WI38 (cell line): ENCODE data around the gene CRLF2.
"Not testable (repeated sequence)": the region's sequence is repeated elsewhere in the genome, so short reads cannot be mapped to it uniquely, and the experiment has no call there.

Experiments
- H3K4me3 ChIP-seq: 2 replicates; pipeline ENCODE4 v1.5.1; 2011; ENCODE audit warnings: low read depth, mild to moderate bottlenecking, control low read depth, low read length
- CTCF ChIP-seq: IDR thresholded peaks from 2 replicates; pipeline ENCODE4 v1.5.1; 2012; ENCODE audit warnings: low read depth, mild to moderate bottlenecking, control low read depth, low read length

The CRLF2 gene

DNA sequence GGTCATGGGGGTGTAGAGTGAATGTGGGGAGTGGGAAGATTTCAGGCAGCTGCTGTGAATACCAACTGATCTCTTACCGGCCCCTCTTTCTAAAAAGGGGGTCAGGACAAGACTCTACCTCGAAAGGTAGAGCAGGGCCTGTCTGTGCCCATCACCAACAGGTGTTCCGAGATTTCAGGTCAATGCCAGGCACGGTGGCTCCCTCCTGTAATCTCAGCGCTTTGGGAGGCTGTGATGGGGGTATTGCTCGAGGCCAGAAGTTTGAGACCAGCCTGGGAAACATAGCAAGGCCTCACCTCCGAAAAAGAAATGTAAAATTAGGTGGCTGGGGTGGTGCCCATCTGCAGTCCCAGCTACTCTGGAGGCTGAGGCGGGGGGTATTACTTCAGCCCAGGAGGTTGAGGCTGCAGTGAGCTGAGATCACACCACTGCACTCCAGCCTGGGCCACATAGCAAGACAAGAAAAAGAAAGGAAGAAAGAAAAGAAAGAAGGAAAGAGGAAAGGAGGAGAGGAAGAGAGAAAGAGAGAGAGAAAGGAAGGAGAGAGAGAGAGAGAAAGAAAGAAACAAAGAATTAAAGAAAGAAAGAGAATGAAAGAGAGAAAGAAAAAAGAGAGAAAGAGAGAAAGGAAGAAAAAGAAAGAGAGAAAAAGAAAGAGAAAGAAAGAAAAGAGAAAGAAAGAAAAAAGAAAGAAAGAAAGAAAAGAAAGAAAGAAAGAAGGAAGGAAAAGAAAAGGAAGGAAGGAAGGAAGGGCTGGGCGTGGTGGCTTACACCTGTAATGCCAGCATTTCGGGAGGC, 50.1 kb downstream of the CRLF2 start:
- no peak overlapping the region for H3K4me3 ChIP-seq
- no peak for TF ChIP-seq CTCF

DNA sequence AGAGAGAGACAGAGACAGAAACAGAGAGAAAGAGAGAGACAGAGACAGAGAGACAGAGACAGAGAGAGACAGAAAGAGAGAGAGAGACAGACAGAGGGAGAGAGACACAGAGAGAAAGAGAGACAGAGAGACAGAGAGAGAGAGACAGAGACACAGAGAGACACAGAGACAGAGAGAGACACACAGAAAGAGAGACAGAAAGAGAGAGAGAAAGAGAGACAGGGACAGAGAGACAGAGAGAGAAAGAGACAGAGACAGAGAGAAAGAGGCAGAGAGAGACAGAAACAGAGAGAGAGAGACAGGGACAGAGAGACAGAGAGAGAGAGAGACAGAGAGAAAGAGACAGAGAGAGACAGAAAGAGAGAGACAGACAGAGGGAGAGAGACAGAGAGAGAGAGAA, 52.9 kb downstream of the CRLF2 start:
- no peak overlapping the region for H3K4me3 ChIP-seq
- TF ChIP-seq CTCF: no peak

DNA sequence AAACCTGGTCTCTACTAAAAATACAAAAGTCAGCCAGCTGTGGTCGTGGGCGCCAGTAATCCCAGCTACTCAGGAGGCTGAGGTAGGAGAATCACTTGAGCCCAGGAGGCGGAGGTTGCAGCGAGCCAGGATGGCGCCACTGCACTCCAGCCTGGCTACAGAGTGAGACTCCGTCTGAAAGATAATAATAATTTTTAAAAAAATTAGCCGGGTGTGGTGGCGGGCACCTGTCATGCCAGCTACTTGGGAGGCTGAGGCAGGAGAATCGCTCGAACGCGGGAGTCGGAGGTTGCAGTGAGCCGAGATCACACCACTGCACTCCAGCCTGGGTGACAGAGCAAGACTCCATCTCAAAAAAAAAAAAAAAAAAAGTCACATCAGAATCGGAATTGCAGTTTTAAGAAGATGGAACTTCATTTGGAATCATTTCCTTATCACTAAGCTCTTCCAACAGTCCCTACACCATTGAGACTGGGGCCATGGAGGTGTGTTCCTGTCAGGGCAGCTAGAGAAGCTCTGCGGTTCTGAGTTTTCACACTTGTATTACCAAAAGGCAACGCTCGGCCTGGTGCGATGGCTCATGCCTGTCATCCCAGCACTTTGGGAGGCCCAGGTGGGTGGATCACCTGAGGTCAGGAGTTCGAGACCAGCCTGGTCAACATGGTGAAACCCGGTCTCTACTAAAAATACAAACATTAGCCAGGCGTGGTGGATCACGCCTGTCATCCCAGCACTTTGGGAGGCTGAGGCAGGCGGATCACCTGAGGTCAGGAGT, 55.6 kb downstream of the CRLF2 start:
- not testable (repeated sequence) for H3K4me3 ChIP-seq

DNA sequence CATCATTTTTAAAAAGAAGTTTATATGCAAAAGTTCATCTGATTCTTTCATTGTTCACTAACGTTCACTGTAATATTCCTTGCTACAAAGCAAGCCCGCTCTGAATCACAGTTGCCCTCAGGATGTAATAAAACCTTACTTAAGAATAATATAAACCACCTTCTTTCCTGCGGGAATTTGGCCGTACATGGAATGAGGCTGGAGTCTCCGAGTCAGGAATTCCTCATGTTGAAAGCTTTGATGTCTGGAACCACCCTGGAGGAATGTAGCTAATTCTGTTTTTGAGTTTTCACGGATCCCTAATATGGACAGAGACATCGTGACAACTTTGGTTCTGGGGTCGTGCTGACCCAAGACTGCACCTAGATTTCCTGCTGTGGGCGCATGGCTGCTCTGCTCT, 58.5 kb downstream of the CRLF2 start:
- H3K4me3 ChIP-seq: no peak overlapping the region
- TF ChIP-seq CTCF: no peak

DNA sequence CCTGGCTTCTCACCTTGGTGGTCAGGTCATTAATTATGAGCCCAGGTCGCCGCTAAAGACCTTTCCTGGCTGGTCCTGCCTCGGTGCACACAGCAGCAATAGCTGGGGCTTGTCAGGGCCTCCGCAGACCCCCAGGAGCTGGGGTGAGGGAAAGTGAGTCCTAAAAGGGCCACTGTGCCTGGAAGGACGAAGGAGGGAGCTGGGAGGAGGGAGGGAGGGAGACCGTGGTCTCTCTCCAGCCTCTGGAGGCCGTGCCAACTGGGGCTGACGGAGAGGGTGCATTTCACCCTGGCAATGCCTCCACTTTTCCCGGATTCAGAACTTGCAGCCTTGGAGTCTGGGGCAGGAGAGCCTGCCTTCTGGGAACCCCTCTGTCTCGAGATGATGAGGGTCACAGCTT, 60.4 kb downstream of the CRLF2 start:
- TF ChIP-seq CTCF: no peak
- H3K4me3 ChIP-seq: no peak overlapping the region

GRCh38 chrX:1151378-1152077, 60.9 kb downstream of the CRLF2 start:
- TF ChIP-seq CTCF: no peak
- no peak overlapping the region for H3K4me3 ChIP-seq

DNA sequence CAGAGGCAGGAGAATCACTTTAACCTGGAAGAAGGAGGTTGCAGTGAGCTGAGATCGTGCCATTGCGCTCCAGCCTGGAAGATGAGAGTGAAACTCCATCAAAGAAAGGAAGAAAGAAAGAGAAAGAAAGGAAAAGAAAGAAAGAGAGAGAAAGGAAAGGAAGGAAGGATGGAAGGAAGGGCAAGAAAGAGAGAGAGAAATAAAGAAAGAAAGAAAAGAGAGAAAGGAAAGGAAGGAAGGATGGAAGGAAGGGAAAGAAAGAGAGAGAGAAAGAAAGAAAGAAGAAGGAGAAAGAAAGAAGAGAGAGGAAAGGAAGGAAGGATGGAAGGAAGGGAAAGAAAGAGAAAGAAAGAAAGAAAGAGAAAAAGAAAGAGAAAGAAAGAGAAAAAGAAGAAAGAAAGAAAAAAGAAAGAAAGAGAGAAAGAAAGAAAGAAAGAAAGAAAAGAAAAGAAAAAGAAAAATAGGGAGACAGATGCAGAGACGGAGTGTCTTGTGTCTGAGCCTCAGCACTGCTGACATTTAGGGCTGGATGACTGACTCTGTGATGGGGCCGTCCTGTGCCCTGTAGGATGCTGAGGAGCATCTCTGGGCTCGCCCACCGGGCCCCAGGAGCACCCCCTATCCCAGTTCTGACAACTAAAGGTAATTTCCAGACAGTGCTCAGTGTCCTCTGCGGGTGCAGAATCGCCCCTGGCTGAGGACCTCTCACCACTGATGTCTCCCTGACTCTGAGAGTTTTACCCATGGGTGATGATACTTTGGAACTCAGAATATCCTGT, 61.7 kb downstream of the CRLF2 start:
- no peak for TF ChIP-seq CTCF
- H3K4me3 ChIP-seq: no peak overlapping the region
